OCI-LY7 (cell line): ENCODE results near the gene RASAL2. TPM values are rescaled to one million over a fixed set of nuclear protein-coding genes. Genes with fewer than 3 reads are reported as not detected.

Experiments
- BruUV-seq: library from RNA; stranded (reverse); fragments of 400-500 nt; replicated peaks from 2 replicates; lab custom pipeline; 2021; lab: Mats Ljungman, UMichigan
- CTCF ChIA-PET: fragments of 300-600 bp; sonication (Branson Sonifier 250); formaldehyde crosslinking; loops from one replicate; lab custom pipeline; 2022; ENCODE audit warnings: antibody characterized with exemption; ENCODE audit not compliant: unreplicated experiment; lab: Charles Lee
- POLR2A ChIA-PET: fragments of 300-600 bp; sonication (Branson Sonifier 250); formaldehyde crosslinking; loops from one replicate; lab custom pipeline; 2022; ENCODE audit warnings: antibody characterized with exemption; lab: Charles Lee
- DNase-seq: peaks from one replicate; pipeline ENCODE4 v3.0.0-alpha.2; 2015; ENCODE audit warnings: low spot score
- H2AFZ ChIP-seq: fragments of 200-600 bp; sonication (generic), shearing (Covaris generic); 2 replicates; pipeline ENCODE4 v1.6.1; 2014; ENCODE audit warnings: mild to moderate bottlenecking, antibody characterized with exemption, low read length, moderate library complexity
- H3K27ac ChIP-seq: fragments of 200-600 bp; sonication (generic); 2 replicates; pipeline ENCODE4 v1.5.1; 2014; ENCODE audit warnings: mixed run types, low read depth, mild to moderate bottlenecking, moderate library complexity, low read length, inconsistent platforms; ENCODE audit not compliant: poor library complexity, severe bottlenecking
- H3K36me3 ChIP-seq: fragments of 200-600 bp; sonication (generic); 2 replicates; pipeline ENCODE4 v1.6.1; 2014; ENCODE audit warnings: mild to moderate bottlenecking, antibody characterized with exemption, low read length, moderate library complexity, mixed read lengths; ENCODE audit not compliant: insufficient read depth
- H3K4me1 ChIP-seq: fragments of 200-600 bp; sonication (generic); 2 replicates; pipeline ENCODE4 v1.5.1; 2014; ENCODE audit warnings: mild to moderate bottlenecking, low read length; ENCODE audit not compliant: insufficient read depth, poor library complexity, severe bottlenecking
- H3K4me2 ChIP-seq: fragments of 200-600 bp; sonication (generic); 2 replicates; pipeline ENCODE4 v1.6.1; 2014; ENCODE audit warnings: mild to moderate bottlenecking, low read length
- H3K4me3 ChIP-seq: fragments of 200-600 bp; sonication (generic); 2 replicates; pipeline ENCODE4 v1.5.1; 2014; ENCODE audit warnings: mild to moderate bottlenecking, low read depth, low read length; ENCODE audit not compliant: poor library complexity, severe bottlenecking
- H3K79me2 ChIP-seq: fragments of 200-600 bp; sonication (generic); 2 replicates; pipeline ENCODE4 v1.6.1; 2016; ENCODE audit warnings: low read depth, mild to moderate bottlenecking, low read length, moderate library complexity, mixed read lengths; ENCODE audit not compliant: insufficient read depth
- H3K9me2 ChIP-seq: fragments of 200-600 bp; sonication (generic); 2 replicates; pipeline ENCODE4 v1.6.1; 2016; ENCODE audit warnings: mild to moderate bottlenecking, low read length, mixed read lengths; ENCODE audit not compliant: insufficient read depth
- H3K9me3 ChIP-seq: fragments of 200-600 bp; sonication (generic); 2 replicates; pipeline ENCODE4 v1.6.1; 2014; ENCODE audit warnings: mild to moderate bottlenecking, mixed run types, low read length, mixed read lengths
- H4K20me1 ChIP-seq: fragments of 200-600 bp; sonication (generic); 2 replicates; pipeline ENCODE4 v1.6.1; 2014; ENCODE audit warnings: mild to moderate bottlenecking, antibody characterized with exemption, low read length, moderate library complexity, mixed read lengths; ENCODE audit not compliant: insufficient read depth
- EZH2phosphoT487 ChIP-seq: fragments of 200-600 bp; sonication (generic); IDR thresholded peaks from 2 replicates; pipeline ENCODE4 v1.6.1; 2018; ENCODE audit warnings: low read depth, borderline replicate concordance, mild to moderate bottlenecking, mixed run types, antibody characterized with exemption, low read length, moderate library complexity, mixed read lengths
- intact Hi-C: fragments of 100-400 bp; cut with micrococcal nuclease; formaldehyde crosslinking; loops from one replicate; pipeline ENCODE4 v1.10.0; 2022; ENCODE audit not compliant: unreplicated experiment
- total RNA-seq, 2 experiments: library from RNA; depleted of rRNA in 1 of 2; stranded (reverse); fragments of >200 nt in 1 of 2; shearing (Covaris generic) in 1 of 2; gene quantifications; 2 replicates each; pipeline ENCODE4 v1.2.3, GENCODE V29; 2014 to 2022
- TF ChIP-seq, protein P1 (sequence below): fragments of 200-600 bp; sonication (generic); conservative IDR thresholded peaks from 2 replicates; pipeline ENCODE4 v1.5.1; 2014; ENCODE audit warnings: mild to moderate bottlenecking, antibody characterized with exemption, low read length, moderate library complexity, mixed read lengths

The RASAL2 gene
- total RNA-seq, 2 experiments from 2014 or later: 0.09 to 0.27 TPM

DNA sequence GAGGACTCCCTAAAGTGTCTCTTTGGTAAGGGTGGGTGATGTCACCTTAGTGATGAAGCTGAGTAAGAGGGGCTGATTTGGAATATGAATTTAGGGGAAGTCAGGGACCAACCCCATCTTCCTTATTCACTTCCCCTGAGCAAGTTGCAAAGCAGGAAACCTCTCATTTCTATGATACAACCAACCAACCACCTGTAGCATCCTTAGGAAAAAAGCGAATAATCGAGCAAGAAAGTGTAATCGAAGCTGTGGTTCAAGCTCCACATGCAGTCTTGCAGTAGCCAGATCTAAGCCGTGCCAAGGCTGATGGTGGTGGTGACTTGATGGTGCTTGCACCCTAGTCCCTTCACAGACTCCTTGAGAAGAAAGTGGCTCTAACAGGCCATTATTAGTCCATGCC, 422.2 kb downstream of the RASAL2 start:
- no peak for DNase-seq
- intact Hi-C loops: no loop called here
- Histone ChIP-seq H2AFZ (no peak overlapping the region), H3K27ac (no peak overlapping the region), H3K4me3 (no peak overlapping the region), H3K9me3 (no peaks in the 10 kb centered on the region), H3K36me3 (no peaks in the 10 kb centered on the region), H3K4me2 (no peak overlapping the region), H4K20me1 (no peaks in the 10 kb centered on the region), H3K9me2 (no peaks in the 10 kb centered on the region), H3K79me2 (no peaks in the 10 kb centered on the region), H3K4me1 (no peaks in the 10 kb centered on the region)
- CTCF ChIA-PET: no interaction called here
- POLR2A ChIA-PET: interaction anchor here (0.8 kb wide), 1 partner anchor 11 kb away, joined by 4 read pairs; no protein-coding TSS in a partner anchor
- TF ChIP-seq EZH2phosphoT487: no peak
- TF ChIP-seq, protein P1, sequence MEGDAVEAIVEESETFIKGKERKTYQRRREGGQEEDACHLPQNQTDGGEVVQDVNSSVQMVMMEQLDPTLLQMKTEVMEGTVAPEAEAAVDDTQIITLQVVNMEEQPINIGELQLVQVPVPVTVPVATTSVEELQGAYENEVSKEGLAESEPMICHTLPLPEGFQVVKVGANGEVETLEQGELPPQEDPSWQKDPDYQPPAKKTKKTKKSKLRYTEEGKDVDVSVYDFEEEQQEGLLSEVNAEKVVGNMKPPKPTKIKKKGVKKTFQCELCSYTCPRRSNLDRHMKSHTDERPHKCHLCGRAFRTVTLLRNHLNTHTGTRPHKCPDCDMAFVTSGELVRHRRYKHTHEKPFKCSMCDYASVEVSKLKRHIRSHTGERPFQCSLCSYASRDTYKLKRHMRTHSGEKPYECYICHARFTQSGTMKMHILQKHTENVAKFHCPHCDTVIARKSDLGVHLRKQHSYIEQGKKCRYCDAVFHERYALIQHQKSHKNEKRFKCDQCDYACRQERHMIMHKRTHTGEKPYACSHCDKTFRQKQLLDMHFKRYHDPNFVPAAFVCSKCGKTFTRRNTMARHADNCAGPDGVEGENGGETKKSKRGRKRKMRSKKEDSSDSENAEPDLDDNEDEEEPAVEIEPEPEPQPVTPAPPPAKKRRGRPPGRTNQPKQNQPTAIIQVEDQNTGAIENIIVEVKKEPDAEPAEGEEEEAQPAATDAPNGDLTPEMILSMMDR: no peak
- BruUV-seq: no TSS peak

DNA sequence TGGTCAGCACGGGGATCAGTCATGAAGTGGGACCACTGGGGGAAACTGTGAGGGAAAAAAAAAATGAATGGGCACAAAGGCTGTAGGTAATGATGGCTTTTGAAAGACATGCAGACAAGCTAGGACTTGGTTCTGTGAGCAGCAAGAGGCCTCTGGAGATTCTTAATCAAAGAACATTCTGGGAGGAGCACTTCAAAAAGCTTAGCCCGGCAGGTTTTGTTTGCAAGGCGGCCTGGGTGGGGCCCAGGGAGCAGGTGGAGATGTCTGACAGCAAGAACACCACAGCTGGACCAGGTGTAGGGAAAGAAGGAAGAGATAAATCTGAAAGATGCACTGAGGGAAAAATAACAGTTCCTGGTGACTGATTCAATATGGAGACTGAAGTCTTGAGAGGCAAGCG, 425.0 kb downstream of the RASAL2 start:
- no peaks in the 10 kb centered on the region for H3K9me2 ChIP-seq
- H3K9me3 ChIP-seq: no peaks in the 10 kb centered on the region
- intact Hi-C loops: no loop called here
- POLR2A ChIA-PET: no interaction called here
- DNase-seq: no peak
- CTCF ChIA-PET: no interaction called here
- no peaks in the 10 kb centered on the region for H3K4me1 ChIP-seq
- H3K27ac ChIP-seq: no peak overlapping the region
- H3K4me2 ChIP-seq: no peak overlapping the region
- H3K79me2 ChIP-seq: no peaks in the 10 kb centered on the region
- no TSS peak for BruUV-seq
- no peaks in the 10 kb centered on the region for H4K20me1 ChIP-seq
- no peak for TF ChIP-seq EZH2phosphoT487
- TF ChIP-seq, protein P1: no peak
- H3K4me3 ChIP-seq: no peak overlapping the region
- no peak overlapping the region for H2AFZ ChIP-seq
- no peaks in the 10 kb centered on the region for H3K36me3 ChIP-seq

DNA sequence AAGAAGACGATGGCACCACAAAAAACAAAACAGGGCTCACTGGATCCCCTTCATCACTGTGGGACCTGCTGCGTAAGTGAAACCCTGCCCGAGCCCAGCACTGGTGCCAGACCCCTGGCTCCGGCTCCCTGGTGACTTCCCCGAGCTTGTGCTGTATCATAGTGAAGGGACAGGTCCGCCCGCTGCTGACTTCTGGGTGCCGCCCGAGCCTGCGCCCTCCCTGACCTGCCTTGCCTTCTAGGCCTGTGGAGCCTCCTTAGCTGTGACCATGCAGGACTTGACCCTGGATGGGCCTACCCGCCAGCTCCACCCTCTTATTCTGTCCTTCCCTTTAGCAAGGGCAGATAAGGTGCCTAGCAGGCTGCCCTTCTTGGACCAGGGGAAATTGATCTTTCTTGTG, 426.9 kb downstream of the RASAL2 start:
- Histone ChIP-seq H2AFZ (no peak overlapping the region), H3K36me3 (no peaks in the 10 kb centered on the region), H3K4me3 (no peak overlapping the region), H3K79me2 (no peaks in the 10 kb centered on the region), H4K20me1 (no peaks in the 10 kb centered on the region), H3K9me3 (no peaks in the 10 kb centered on the region), H3K27ac (no peak overlapping the region), H3K9me2 (no peaks in the 10 kb centered on the region), H3K4me2 (no peak overlapping the region), H3K4me1 (no peaks in the 10 kb centered on the region)
- no peak for DNase-seq
- ChIA-PET CTCF (no interaction called here), POLR2A (no interaction called here)
- no TSS peak for BruUV-seq
- TF ChIP-seq, protein P1: no peak
- TF ChIP-seq EZH2phosphoT487: no peak
- intact Hi-C loops: no loop called here
